Measurements from ENCODE around the gene RBBP8NL. TPM values are rescaled to one million over a fixed set of nuclear protein-coding genes. Genes with fewer than 3 reads are reported as not detected.
A peak's percentile ranks its signal among the peaks of the same experiment; 100 is the strongest.

The RBBP8NL gene
- total RNA-seq, 1 experiment from 2014 or later: 14.0 TPM

DNA sequence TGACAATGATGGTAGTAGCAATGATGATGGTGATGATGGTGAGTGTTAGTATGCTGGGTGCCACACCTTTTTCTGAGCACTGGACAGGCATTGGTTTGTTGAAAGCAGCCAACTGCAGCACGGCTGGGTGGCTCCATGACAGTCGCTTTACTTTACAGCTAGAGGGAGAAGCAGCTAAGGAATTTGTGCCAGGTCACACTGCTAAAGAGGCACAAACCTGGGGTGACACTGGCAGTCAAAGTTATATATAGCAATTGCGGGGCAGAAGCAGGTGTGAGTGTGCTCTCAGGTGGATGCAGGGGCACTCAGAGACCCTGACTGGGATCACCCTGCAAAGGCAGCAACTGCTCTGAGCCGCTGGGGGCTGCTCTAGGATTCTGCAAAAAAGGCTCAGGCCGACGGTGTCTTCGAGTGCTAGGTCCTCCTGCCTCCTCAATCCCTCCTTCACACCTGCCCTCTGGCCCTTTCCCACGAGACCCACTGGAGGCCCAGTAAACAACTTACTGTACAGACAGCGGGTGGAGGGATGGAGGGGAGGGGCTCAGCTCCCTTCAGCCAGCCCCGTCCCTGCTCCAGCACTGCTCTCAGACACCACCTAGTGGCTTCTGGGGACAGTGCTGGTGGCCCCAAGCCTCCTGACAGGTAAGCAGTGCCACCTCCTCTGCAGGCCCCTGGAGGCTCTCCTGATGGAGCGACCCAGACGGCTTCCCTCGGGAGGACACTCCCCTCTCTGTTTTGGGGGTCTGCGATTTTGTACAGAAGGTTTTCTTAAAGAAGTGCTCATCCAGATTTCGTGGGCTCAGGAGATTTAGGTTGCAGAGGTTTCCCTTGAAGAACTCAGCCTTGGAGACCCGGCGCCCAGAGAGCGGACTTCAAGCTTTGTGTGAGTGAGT lies 44.8 kb downstream of the RBBP8NL start:
- H3K4me1 ChIP-seq (replicated peaks; ENCODE audit: insufficient read depth): peaks cover 25% of the 10 kb centered on the region
- H3K9me2 ChIP-seq (ENCODE audit: insufficient read depth): no peaks in the 10 kb centered on the region
- no peak overlapping the region for H3K4me2 ChIP-seq
- ChIA-PET CTCF (interaction anchor here (0.5 to 1.6 kb wide), 10 partner anchors 12 to 229 kb away, joined by 3 to 17 read pairs (median 6); partner anchors contain the start of gene OSBPL2), POLR2A (ENCODE audit: unreplicated experiment) (interaction anchor here (0.6 to 1.1 kb wide), 7 partner anchors 13 to 629 kb away, joined by 4 to 13 read pairs (median 6); no protein-coding TSS in a partner anchor)
- DNase-seq: peak; percentile 71 to 93
- peaks cover 9% of the 10 kb centered on the region; the same call in 1 of the 2 replicates for H3K36me3 ChIP-seq (ENCODE audit: low read depth)
- no peaks in the 10 kb centered on the region for H3K9me3 ChIP-seq (ENCODE audit: insufficient read depth, low read depth)
- H3K79me2 ChIP-seq (ENCODE audit: low read depth): peaks cover 45% of the 10 kb centered on the region
- peaks cover 42% of the 10 kb centered on the region; the same call in 1 of the 2 replicates for H3F3A ChIP-seq (ENCODE audit: insufficient read depth, low read depth)
- no peaks in the 10 kb centered on the region for H3K27me3 ChIP-seq (ENCODE audit: insufficient read depth, low read depth)
- H2AFZ ChIP-seq: no peak overlapping the region
- H4K20me1 ChIP-seq (ENCODE audit: insufficient read depth): peaks cover 22% of the 10 kb centered on the region
- no TSS peak for BruUV-seq (replicated peaks)
- TF ChIP-seq EZH2 (IDR thresholded peaks at IDR 0.05; ENCODE audit: low read depth): no peak
- peak; percentile 96 for TF ChIP-seq CTCF (conservative IDR thresholded peaks at IDR 0.05)
- no peak overlapping the region for H3K4me3 ChIP-seq
- H3K27ac ChIP-seq: no peak overlapping the region
- intact Hi-C loops (cut with micrococcal nuclease; ENCODE audit: unreplicated experiment): loop anchor here (1.0 to 2.0 kb wide), 2 partner anchors 24 to 80 kb away; partner anchors contain the start of gene ADRM1

DNA sequence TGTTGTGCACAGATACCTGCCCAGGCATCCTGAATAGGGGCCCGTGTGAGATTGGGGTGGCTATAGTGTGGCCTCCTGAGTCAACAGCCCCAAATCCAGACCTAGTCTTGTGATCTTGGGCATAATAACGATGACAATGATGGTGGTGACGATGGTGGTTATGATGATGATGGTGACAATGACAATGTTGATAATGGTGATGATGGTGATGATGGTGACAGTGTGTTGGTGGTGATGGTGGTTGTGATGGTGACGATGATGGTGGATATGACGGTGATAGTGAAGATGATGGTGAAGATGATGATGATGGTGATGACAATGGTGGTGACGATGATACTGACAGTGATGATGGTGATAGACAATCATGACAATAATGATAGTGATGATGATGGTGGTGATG lies 45.5 kb downstream of the RBBP8NL start:
- POLR2A ChIA-PET (ENCODE audit: unreplicated experiment): interaction anchor here (0.6 kb wide), 1 partner anchor 32 kb away, joined by 4 read pairs; no protein-coding TSS in a partner anchor
- no TSS peak for BruUV-seq (replicated peaks)
- TF ChIP-seq EZH2 (IDR thresholded peaks at IDR 0.05; ENCODE audit: low read depth) (no peak), CTCF (conservative IDR thresholded peaks at IDR 0.05) (no peak)
- Histone ChIP-seq H4K20me1 (ENCODE audit: insufficient read depth) (peaks cover 21% of the 10 kb centered on the region), H3K9me2 (ENCODE audit: insufficient read depth) (no peaks in the 10 kb centered on the region), H3K9me3 (ENCODE audit: insufficient read depth, low read depth) (no peaks in the 10 kb centered on the region), H3K36me3 (ENCODE audit: low read depth) (peaks cover 9% of the 10 kb centered on the region; the same call in 1 of the 2 replicates), H3K27ac (peak overlapping the region; percentile 42), H3K79me2 (ENCODE audit: low read depth) (peaks cover 38% of the 10 kb centered on the region), H3K27me3 (ENCODE audit: insufficient read depth, low read depth) (no peaks in the 10 kb centered on the region), H3K4me2 (no peak overlapping the region), H3F3A (ENCODE audit: insufficient read depth, low read depth) (peaks cover 42% of the 10 kb centered on the region; the same call in 1 of the 2 replicates), H2AFZ (no peak overlapping the region), H3K4me3 (no peak overlapping the region), H3K4me1 (replicated peaks; ENCODE audit: insufficient read depth) (peaks cover 25% of the 10 kb centered on the region)
- intact Hi-C loops (cut with micrococcal nuclease; ENCODE audit: unreplicated experiment): loop anchor here (1.0 to 2.0 kb wide), 3 partner anchors 23 to 80 kb away; partner anchors contain the start of gene ADRM1
- no peak for DNase-seq
- CTCF ChIA-PET: interaction anchor here (0.9 to 1.6 kb wide), 3 partner anchors 23 to 143 kb away, joined by 4 to 17 read pairs (median 8); partner anchors contain the start of gene OSBPL2

DNA sequence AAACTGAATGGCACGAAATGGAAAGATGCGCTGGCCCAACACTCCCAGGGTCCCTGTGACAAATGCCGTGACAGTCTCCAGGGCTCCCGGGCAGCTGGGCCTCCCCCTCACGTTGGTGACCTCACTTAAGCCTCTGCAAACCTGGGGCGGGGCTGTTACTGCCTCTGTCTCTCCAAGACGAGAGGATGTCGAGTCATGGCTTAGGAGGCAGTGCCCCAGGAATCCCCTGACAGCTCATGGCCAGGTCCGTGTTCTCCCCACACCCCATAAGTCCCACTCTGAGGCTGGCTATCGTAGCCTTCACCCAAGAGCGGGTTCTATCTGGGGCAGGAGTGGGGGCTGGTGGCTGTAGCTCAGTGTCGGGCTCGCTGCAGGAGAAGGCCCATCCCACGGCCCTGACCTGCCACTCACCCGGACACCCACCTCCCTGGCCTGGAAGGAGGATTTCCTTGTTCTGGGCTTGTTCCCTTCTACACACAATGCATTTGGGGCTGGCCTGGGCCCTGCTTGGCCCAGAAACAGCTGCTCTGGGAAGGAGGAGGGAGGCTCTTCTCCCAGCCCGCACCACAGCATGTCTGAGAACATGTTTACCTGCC lies 46.0 kb downstream of the RBBP8NL start:
- H3K79me2 ChIP-seq (ENCODE audit: low read depth): peaks cover 33% of the 10 kb centered on the region
- H3K9me2 ChIP-seq (ENCODE audit: insufficient read depth): no peaks in the 10 kb centered on the region
- H3K4me2 ChIP-seq: peak overlapping the region; percentile 49
- ChIA-PET CTCF (interaction anchor here (0.6 kb wide), 1 partner anchor 15 kb away, joined by 3 read pairs; no protein-coding TSS in a partner anchor), POLR2A (ENCODE audit: unreplicated experiment) (interaction anchor here (0.7 to 1.3 kb wide), 2 partner anchors 11 to 15 kb away, joined by 3 to 6 read pairs; no protein-coding TSS in a partner anchor)
- H3F3A ChIP-seq (ENCODE audit: insufficient read depth, low read depth): peaks cover 41% of the 10 kb centered on the region; the same call in 1 of the 2 replicates
- H3K36me3 ChIP-seq (ENCODE audit: low read depth): peaks cover 9% of the 10 kb centered on the region; the same call in 1 of the 2 replicates
- TSS peak; percentile 43 for BruUV-seq (replicated peaks)
- peaks cover 25% of the 10 kb centered on the region for H3K4me1 ChIP-seq (replicated peaks; ENCODE audit: insufficient read depth)
- no peak for TF ChIP-seq CTCF (conservative IDR thresholded peaks at IDR 0.05)
- no peak for TF ChIP-seq EZH2 (IDR thresholded peaks at IDR 0.05; ENCODE audit: low read depth)
- DNase-seq: peak in 1 of 2 experiments; percentile 72
- H3K9me3 ChIP-seq (ENCODE audit: insufficient read depth, low read depth): no peaks in the 10 kb centered on the region
- no peaks in the 10 kb centered on the region for H3K27me3 ChIP-seq (ENCODE audit: insufficient read depth, low read depth)
- H3K4me3 ChIP-seq: no peak overlapping the region
- H3K27ac ChIP-seq: peak overlapping the region; percentile 42
- H2AFZ ChIP-seq: no peak overlapping the region
- H4K20me1 ChIP-seq (ENCODE audit: insufficient read depth): peaks cover 21% of the 10 kb centered on the region
- intact Hi-C loops (cut with micrococcal nuclease; ENCODE audit: unreplicated experiment): loop anchor here (1.0 kb wide), 1 partner anchor 31 kb away; no protein-coding TSS in a partner anchor

Data from PC-9 (cell line).